OCI-LY3 (cell line): ENCODE data around the gene HDAC4.

ENCODE experiments used
- H2AFZ ChIP-seq: fragments of 200-600, 300-600 bp; shearing (Covaris generic); 2 replicates; pipeline ENCODE4 v1.6.0; 2014; ENCODE audit warnings: antibody characterized with exemption, low read depth, low read length
- H3K27ac ChIP-seq: fragments of 200-600, 300-600 bp; sonication (generic); 2 replicates; pipeline ENCODE4 v1.5.1; 2014; ENCODE audit warnings: mild to moderate bottlenecking, low read length, moderate library complexity, mixed read lengths
- H3K27me3 ChIP-seq: fragments of 200-600, 300-600 bp; sonication (generic); 2 replicates; pipeline ENCODE4 v1.6.1; 2014; ENCODE audit warnings: low read depth, low read length, mixed read lengths
- H3K36me3 ChIP-seq: fragments of 200-600, 300-600 bp; sonication (generic); replicated peaks from 2 replicates; pipeline ENCODE3; 2014; ENCODE audit warnings: low read depth, low read length, mixed read lengths
- H3K4me1 ChIP-seq: fragments of 300-600, 200-600 bp; sonication (generic); 2 replicates; pipeline ENCODE4 v1.6.1; 2014; ENCODE audit warnings: low read length, mixed read lengths
- H3K4me2 ChIP-seq: fragments of 200-600, 300-600 bp; sonication (generic); 2 replicates; pipeline ENCODE4 v1.6.1; 2014; ENCODE audit warnings: low read length, mixed read lengths
- H3K4me3 ChIP-seq: fragments of 300-600, 200-600 bp; sonication (generic); 2 replicates; pipeline ENCODE4 v1.5.1; 2014; ENCODE audit warnings: antibody characterized with exemption, mild to moderate bottlenecking, low read length, moderate library complexity
- H3K79me2 ChIP-seq: fragments of 300-600, 200-600 bp; shearing (Covaris generic); 2 replicates; pipeline ENCODE4 v1.6.1; 2014; ENCODE audit warnings: mild to moderate bottlenecking, low read length, mixed read lengths
- H3K9ac ChIP-seq: fragments of 300-600, 200-600 bp; shearing (Covaris generic); 2 replicates; pipeline ENCODE4 v1.6.0; 2014; ENCODE audit warnings: mild to moderate bottlenecking, low read length, moderate library complexity
- H3K9me3 ChIP-seq: fragments of 200-600, 300-600 bp; shearing (Covaris generic); 2 replicates; pipeline ENCODE4 v1.6.1; 2014; ENCODE audit warnings: low read length, mixed read lengths; ENCODE audit not compliant: insufficient read depth
- H4K20me1 ChIP-seq: fragments of 200-600, 300-600 bp; sonication (generic); 2 replicates; pipeline ENCODE4 v1.6.1; 2016; ENCODE audit warnings: low read length, mixed read lengths; ENCODE audit not compliant: insufficient read depth
- EZH2phosphoT487 ChIP-seq: fragments of 200-600 bp; shearing (Covaris generic); IDR thresholded peaks from 2 replicates; pipeline ENCODE4 v1.6.1; 2018; ENCODE audit warnings: antibody characterized with exemption, mixed run types, low read depth
- TF ChIP-seq, protein P1 (sequence below): fragments of 200-600, 300-600 bp; sonication (generic); IDR thresholded peaks from 2 replicates; pipeline ENCODE4 v1.5.1; 2014; ENCODE audit warnings: antibody characterized with exemption, low read length, low read depth

Gene HDAC4

DNA sequence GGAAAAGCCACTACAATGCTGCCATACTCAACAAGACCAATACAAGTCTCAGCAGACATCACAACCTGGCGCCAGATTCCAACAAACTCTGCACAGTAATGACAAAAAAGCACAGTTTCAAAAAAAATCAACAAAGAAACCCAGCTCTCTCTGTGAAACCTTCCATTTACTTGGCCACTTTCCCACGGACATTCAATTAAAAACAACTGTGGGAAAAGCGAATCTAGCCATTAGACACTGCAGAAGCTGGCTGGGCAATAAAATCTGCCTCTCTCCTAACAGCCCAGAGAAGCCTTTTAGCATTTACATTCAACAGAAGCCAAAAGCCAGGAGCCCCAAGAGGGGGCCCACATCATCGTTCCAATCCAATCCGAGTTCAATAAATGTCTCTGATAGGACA lies 128.9 kb downstream of the HDAC4 start:
- Histone ChIP-seq H3K4me2 (no peak overlapping the region), H3K9ac (no peak overlapping the region), H4K20me1 (peaks cover 99% of the 10 kb centered on the region), H3K4me1 (peaks cover 25% of the 10 kb centered on the region), H3K36me3 (no peaks in the 10 kb centered on the region), H3K27ac (no peak overlapping the region), H3K4me3 (no peak overlapping the region), H3K27me3 (peaks cover 70% of the 10 kb centered on the region), H2AFZ (no peak overlapping the region), H3K79me2 (no peaks in the 10 kb centered on the region), H3K9me3 (no peaks in the 10 kb centered on the region)
- TF ChIP-seq EZH2phosphoT487, result no peak
- TF ChIP-seq, protein P1, sequence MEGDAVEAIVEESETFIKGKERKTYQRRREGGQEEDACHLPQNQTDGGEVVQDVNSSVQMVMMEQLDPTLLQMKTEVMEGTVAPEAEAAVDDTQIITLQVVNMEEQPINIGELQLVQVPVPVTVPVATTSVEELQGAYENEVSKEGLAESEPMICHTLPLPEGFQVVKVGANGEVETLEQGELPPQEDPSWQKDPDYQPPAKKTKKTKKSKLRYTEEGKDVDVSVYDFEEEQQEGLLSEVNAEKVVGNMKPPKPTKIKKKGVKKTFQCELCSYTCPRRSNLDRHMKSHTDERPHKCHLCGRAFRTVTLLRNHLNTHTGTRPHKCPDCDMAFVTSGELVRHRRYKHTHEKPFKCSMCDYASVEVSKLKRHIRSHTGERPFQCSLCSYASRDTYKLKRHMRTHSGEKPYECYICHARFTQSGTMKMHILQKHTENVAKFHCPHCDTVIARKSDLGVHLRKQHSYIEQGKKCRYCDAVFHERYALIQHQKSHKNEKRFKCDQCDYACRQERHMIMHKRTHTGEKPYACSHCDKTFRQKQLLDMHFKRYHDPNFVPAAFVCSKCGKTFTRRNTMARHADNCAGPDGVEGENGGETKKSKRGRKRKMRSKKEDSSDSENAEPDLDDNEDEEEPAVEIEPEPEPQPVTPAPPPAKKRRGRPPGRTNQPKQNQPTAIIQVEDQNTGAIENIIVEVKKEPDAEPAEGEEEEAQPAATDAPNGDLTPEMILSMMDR, result no peak

DNA sequence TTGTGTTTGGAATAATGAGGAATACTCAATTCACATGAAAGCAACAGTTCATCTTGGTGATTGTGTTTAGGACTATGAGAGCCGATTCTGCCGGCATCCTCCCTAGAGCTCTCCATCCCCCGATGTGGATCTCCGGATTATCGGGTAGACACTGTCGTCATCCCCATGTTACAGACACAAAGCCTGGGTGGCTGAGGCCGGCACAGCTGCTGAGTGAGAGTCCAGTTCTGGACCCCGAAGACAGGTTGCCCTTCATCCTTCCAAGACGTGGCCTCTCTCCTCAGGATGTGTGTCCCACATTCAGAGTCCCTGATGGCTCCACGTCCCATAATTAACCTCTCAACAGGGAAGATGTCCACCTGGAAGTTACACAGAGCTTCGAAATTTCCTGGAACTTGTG lies 129.3 kb downstream of the HDAC4 start:
- Histone ChIP-seq H3K79me2 (no peaks in the 10 kb centered on the region), H3K4me1 (peaks cover 27% of the 10 kb centered on the region), H3K4me3 (no peak overlapping the region), H2AFZ (no peak overlapping the region), H3K9me3 (no peaks in the 10 kb centered on the region), H4K20me1 (peaks cover 99% of the 10 kb centered on the region), H3K36me3 (no peaks in the 10 kb centered on the region), H3K4me2 (no peak overlapping the region), H3K27me3 (peaks cover 73% of the 10 kb centered on the region), H3K27ac (no peak overlapping the region), H3K9ac (no peak overlapping the region)
- no peak for TF ChIP-seq EZH2phosphoT487
- TF ChIP-seq, protein P1, result no peak

- H4K20me1 ChIP-seq, result peaks cover 98% of the 10 kb centered on the region
- H3K9me3 ChIP-seq, result no peaks in the 10 kb centered on the region
- peaks cover 25% of the 10 kb centered on the region for H3K4me1 ChIP-seq
- no peaks in the 10 kb centered on the region for H3K36me3 ChIP-seq
- no peak for TF ChIP-seq EZH2phosphoT487
- TF ChIP-seq, protein P1, result no peak
- no peak overlapping the region for H2AFZ ChIP-seq
- H3K4me2 ChIP-seq, result no peak overlapping the region
- no peak overlapping the region for H3K4me3 ChIP-seq
- no peak overlapping the region for H3K27ac ChIP-seq
- no peaks in the 10 kb centered on the region for H3K79me2 ChIP-seq
- no peak overlapping the region for H3K9ac ChIP-seq
- H3K27me3 ChIP-seq, result peaks cover 61% of the 10 kb centered on the region
Observed at GRCh38 chr2:239269916-239270315, 130.9 kb downstream of the HDAC4 start.

- H3K9me3 ChIP-seq, result no peaks in the 10 kb centered on the region
- no peaks in the 10 kb centered on the region for H3K36me3 ChIP-seq
- TF ChIP-seq EZH2phosphoT487, result no peak
- TF ChIP-seq, protein P1, result no peak
- no peak overlapping the region for H2AFZ ChIP-seq
- H3K4me2 ChIP-seq, result no peak overlapping the region
- H3K27me3 ChIP-seq, result peaks cover 56% of the 10 kb centered on the region
- H3K4me1 ChIP-seq, result peaks cover 26% of the 10 kb centered on the region
- H4K20me1 ChIP-seq, result peaks cover 98% of the 10 kb centered on the region
- H3K9ac ChIP-seq, result no peak overlapping the region
- H3K4me3 ChIP-seq, result no peak overlapping the region
- H3K79me2 ChIP-seq, result no peaks in the 10 kb centered on the region
- H3K27ac ChIP-seq, result no peak overlapping the region
Observed at GRCh38 chr2:239269173-239269885, 131.5 kb downstream of the HDAC4 start.
